GM21717 (cell line): ENCODE data around the gene TOMM5.

ENCODE experiments used
- ATAC-seq: cut with Tn5 transposase; IDR thresholded peaks from one replicate; pipeline ENCODE4 v1.9.1; 2021; ENCODE audit warnings: mild to moderate bottlenecking, moderate library complexity; ENCODE audit not compliant: unreplicated experiment

TOMM5 gene

DNA sequence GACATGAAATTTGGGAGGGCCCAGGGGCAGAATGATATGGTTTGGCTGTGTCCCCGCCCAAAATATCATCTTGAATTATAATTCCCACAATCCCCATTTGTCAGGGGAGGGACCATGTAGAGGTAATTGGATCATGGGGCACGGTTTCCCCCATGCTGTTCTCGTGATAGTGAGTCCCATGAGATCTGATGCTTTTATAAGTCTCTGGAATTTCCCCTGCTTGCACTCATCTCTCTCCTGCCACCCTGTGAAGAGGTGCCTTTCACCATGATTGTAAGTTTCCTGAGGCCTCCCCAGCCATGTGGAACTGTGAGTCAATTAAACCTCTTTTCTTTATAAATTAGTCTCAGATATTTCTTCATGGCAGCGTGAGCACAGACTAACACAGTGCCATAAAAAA is 27.5 kb downstream of the TOMM5 start:
- ATAC-seq: no peak

GRCh38 chr9:37563806-37564513 is 28.4 kb downstream of the TOMM5 start:
- ATAC-seq: no peak

GRCh38 chr9:37562826-37563225 is 29.6 kb downstream of the TOMM5 start:
- no peak for ATAC-seq

GRCh38 chr9:37561682-37562081 is 30.7 kb downstream of the TOMM5 start:
- no peak for ATAC-seq

GRCh38 chr9:37559855-37560592 is 32.4 kb downstream of the TOMM5 start:
- ATAC-seq: no peak

GRCh38 chr9:37559125-37559524 is 33.3 kb downstream of the TOMM5 start:
- no peak for ATAC-seq

DNA sequence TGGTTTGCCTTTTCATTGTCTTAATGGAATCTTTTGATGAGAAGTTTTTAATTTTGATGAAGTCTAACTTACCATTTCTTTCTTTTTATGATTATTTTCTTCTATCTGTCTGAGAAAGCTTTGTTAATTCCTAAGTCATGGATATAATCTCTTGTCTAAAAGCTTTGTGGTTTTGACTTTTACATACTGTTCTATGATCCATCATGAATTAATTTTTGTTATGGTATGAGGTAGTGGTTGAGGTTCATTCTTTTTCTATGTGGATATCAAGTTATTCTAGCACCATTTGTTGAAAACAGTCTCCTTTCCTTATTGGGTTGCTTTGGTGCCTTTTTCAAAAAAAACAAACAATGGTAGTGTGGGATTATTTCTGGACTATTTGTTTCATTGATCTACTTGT is 36.6 kb downstream of the TOMM5 start:
- ATAC-seq: no peak

GRCh38 chr9:37554318-37554717 is 38.1 kb downstream of the TOMM5 start:
- ATAC-seq: no peak

DNA sequence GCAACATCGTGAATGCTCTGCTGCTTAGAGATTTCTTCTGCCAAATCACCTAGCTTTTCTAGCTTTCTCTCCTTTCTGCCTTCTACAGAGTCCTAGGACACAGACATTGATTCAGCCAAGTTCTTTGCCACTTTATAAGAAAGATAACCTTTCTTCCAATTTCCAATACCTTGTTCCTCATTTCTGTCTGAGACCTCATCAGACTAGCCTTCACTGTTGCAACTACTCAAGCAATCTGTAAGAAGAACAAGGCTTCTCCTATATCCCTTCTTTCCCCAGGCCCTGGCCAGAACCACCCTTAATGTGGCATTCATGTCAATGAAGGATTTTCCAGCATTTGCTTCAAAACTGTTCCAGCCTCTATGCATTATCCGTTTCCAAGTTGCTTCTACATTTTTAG is 40.5 kb downstream of the TOMM5 start:
- ATAC-seq: no peak

- ATAC-seq: no peak
Measured at GRCh38 chr9:37551468-37551867, 40.9 kb downstream of the TOMM5 start.

- ATAC-seq: no peak
Measured at GRCh38 chr9:37550781-37551180, 41.6 kb downstream of the TOMM5 start.

DNA sequence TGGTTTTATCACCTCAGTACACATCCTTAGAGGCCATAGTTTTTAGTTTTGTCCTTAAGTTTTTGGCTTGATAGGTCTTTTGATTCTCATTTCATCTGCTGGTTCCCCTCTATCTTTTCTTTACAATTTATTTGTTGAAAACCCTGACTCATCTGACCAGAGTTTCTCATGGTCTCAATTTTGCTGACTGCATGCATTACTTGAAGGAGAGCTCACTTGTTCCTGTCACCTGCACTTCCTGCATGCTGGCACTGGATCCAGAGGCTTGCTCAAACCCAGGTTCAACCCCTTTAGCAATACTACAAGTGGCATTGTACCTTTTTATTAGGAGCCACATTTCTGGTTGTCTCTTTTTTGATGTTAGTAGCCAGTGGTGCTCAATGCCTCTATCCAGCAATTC is 42.9 kb downstream of the TOMM5 start:
- ATAC-seq: no peak

GRCh38 chr9:37547328-37547878 is 45.0 kb downstream of the TOMM5 start:
- ATAC-seq: no peak

GRCh38 chr9:37543468-37543867 is 48.9 kb downstream of the TOMM5 start:
- no peak for ATAC-seq

DNA sequence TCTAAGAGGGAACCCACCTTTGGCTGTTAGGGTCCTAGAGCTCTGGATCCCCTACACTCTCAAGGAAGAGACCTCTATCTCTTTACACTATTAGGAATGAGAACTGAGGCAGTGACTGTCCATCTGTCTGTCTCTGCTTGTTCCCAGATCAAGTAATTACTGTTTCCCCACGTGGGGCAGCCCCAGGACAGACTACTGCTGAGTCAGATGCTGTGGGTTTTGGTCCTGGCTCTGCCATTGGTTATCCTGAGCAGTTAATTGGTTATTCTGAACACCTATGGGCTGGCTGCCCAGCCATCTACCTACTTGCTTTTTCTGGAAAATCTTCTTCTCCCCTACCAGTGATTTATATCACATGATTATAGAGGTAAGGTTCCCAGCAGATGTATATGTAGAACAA is 49.5 kb downstream of the TOMM5 start:
- ATAC-seq: no peak

DNA sequence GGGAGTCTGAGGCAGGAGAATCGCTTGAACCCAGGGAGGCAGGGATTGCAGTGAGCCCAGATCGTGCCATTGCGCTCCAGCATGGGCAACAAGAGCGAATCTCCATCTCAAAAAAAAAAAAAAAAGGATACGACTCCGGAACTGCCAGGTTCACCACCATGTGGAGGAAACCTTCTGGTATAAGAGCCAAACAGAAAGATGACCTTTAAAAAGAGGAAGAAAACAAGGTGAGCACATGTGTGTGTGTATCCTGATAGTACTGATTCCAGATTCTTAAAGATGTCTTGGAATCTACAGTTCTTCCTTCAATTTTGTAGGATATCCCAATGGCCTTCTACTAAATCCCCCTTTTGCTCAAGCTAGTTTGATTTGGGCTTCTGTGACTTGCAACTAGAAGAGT is 49.9 kb downstream of the TOMM5 start:
- ATAC-seq: no peak

GRCh38 chr9:37541465-37541864 is 50.9 kb downstream of the TOMM5 start:
- ATAC-seq: no peak

DNA sequence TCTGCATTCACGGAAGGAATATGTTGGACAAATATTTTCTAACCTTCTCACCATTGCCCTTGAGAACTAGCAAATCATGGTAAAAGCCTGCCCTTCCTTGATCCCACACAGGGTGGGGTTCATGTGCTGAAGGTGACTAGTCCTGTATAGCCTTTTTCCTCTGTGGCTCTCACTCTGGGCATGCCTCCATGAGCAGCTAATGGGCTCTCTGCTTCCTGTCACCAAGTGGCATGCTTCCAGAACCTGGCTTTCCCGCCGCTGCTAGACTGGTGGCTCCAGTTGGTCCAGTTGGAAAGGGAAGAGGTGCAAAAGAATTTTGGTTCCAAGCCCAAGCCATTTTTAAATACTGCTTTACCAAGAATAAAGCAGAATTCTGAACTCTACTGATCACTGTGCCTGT is 51.8 kb downstream of the TOMM5 start:
- ATAC-seq: no peak

DNA sequence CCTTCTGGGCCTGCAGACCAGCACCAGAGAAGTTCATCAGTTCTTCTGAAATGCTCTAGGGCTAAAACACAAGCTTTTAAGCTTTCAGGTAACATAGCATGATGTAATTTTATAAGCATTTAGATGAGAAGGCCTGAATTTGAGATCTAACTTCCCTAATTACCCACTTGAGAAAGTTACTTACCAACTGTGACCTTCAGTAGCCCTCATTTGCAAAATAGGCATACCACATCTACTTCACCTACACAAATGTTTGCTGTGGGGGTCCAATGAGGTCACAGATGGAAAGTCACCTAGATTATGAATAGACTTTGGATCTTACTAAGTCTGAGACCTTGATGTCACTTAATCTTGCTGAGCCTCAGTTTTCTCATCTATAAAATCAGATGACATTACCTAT is 52.8 kb downstream of the TOMM5 start:
- ATAC-seq: no peak
